Measurements from ENCODE around the gene KCNIP4. TPM values are rescaled to one million over a fixed set of nuclear protein-coding genes. Genes with fewer than 3 reads are reported as not detected.

Gene KCNIP4
- polyA plus RNA-seq, 3 donors: 0.09 to 0.25 TPM; not detected in 1

GRCh38 chr4:21685911-21686310 is 262.7 kb downstream of the KCNIP4 start:
- H2AFZ ChIP-seq (ENCODE audit: insufficient read depth, low read depth, low read length, poor library complexity, severe bottlenecking): no peak overlapping the region
- Mint-ChIP-seq H3K4me3 (no peak overlapping the region), H3K27ac (no peak overlapping the region), H3K4me1 (no peaks in the 10 kb centered on the region), H3K27me3 (ENCODE audit: low read depth in 3 of 3) (no peaks in the 10 kb centered on the region), H3K36me3 (no peaks in the 10 kb centered on the region), H3K9me3 (peaks cover 0 to 8% (median 0%) of the 10 kb centered on the region in 7 donors)
- no peaks in the 10 kb centered on the region for H3K9me3 ChIP-seq (replicated peaks in 1 of 2; ENCODE audit: control insufficient read depth in 1 of 2, insufficient read depth in 1 of 2, low read length in 2 of 2)
- DNase-seq: no peak
- H3K27ac ChIP-seq (ENCODE audit: low read depth in 1 of 2, low read length in 2 of 2): no peak overlapping the region
- intact Hi-C loops (cut with micrococcal nuclease): no loop called here
- H3K4me2 ChIP-seq (replicated peaks; ENCODE audit: extremely low read depth, low read length, poor library complexity, severe bottlenecking): no peak overlapping the region
- no peaks in the 10 kb centered on the region for H3K79me2 ChIP-seq (ENCODE audit: insufficient read depth, low read length)
- no peak overlapping the region for H3K4me3 ChIP-seq (replicated peaks in 1 of 3; ENCODE audit: low read depth in 2 of 3, low read length in 3 of 3)
- H3K4me1 ChIP-seq (ENCODE audit: control insufficient read depth in 1 of 2, insufficient read depth in 2 of 2, low read length in 2 of 2): no peaks in the 10 kb centered on the region
- WGBS (ENCODE audit: insufficient coverage): no CpG with 5 or more reads among the region's 1 CpG
- no peaks in the 10 kb centered on the region for H4K20me1 ChIP-seq (ENCODE audit: insufficient read depth, low read length)
- no peaks in the 10 kb centered on the region for H3K27me3 ChIP-seq (ENCODE audit: control insufficient read depth in 2 of 2, insufficient read depth in 2 of 2, low read length in 2 of 2)
- H3K36me3 ChIP-seq (replicated peaks in 1 of 2; ENCODE audit: control insufficient read depth in 1 of 2, insufficient read depth in 2 of 2, low read length in 2 of 2): no peaks in the 10 kb centered on the region
- H3K9ac ChIP-seq (ENCODE audit: insufficient read depth, low read length, poor library complexity, severe bottlenecking): no peak overlapping the region
- no peak for TF ChIP-seq CTCF (IDR thresholded peaks at IDR 0.05)

- intact Hi-C loops (cut with micrococcal nuclease): no loop called here
- Mint-ChIP-seq H3K27ac (no peak overlapping the region), H3K27me3 (ENCODE audit: low read depth in 3 of 3) (peaks cover 0 to 2% (median 0%) of the 10 kb centered on the region in 3 donors), H3K36me3 (no peaks in the 10 kb centered on the region), H3K4me3 (no peak overlapping the region), H3K4me1 (no peaks in the 10 kb centered on the region), H3K9me3 (peaks cover 0 to 5% (median 3%) of the 10 kb centered on the region in 7 donors)
- Histone ChIP-seq H3K27ac (ENCODE audit: low read depth in 1 of 2, low read length in 2 of 2) (no peak overlapping the region), H2AFZ (ENCODE audit: insufficient read depth, low read depth, low read length, poor library complexity, severe bottlenecking) (no peak overlapping the region), H3K9ac (ENCODE audit: insufficient read depth, low read length, poor library complexity, severe bottlenecking) (no peak overlapping the region), H4K20me1 (ENCODE audit: insufficient read depth, low read length) (no peaks in the 10 kb centered on the region), H3K27me3 (ENCODE audit: control insufficient read depth in 2 of 2, insufficient read depth in 2 of 2, low read length in 2 of 2) (no peaks in the 10 kb centered on the region), H3K79me2 (ENCODE audit: insufficient read depth, low read length) (no peaks in the 10 kb centered on the region), H3K9me3 (replicated peaks in 1 of 2; ENCODE audit: control insufficient read depth in 1 of 2, insufficient read depth in 1 of 2, low read length in 2 of 2) (no peaks in the 10 kb centered on the region), H3K4me1 (ENCODE audit: control insufficient read depth in 1 of 2, insufficient read depth in 2 of 2, low read length in 2 of 2) (no peaks in the 10 kb centered on the region), H3K4me3 (replicated peaks in 1 of 3; ENCODE audit: low read depth in 2 of 3, low read length in 3 of 3) (no peak overlapping the region), H3K36me3 (replicated peaks in 1 of 2; ENCODE audit: control insufficient read depth in 1 of 2, insufficient read depth in 2 of 2, low read length in 2 of 2) (no peaks in the 10 kb centered on the region), H3K4me2 (replicated peaks; ENCODE audit: extremely low read depth, low read length, poor library complexity, severe bottlenecking) (no peak overlapping the region)
- no peak for TF ChIP-seq CTCF (IDR thresholded peaks at IDR 0.05)
- no peak for DNase-seq
- WGBS (ENCODE audit: insufficient coverage): no CpG with 5 or more reads among the region's 2 CpGs
Observed at GRCh38 chr4:21680326-21680898, 268.2 kb downstream of the KCNIP4 start.

Data from CD14-positive monocyte (primary cell).